ENCODE measurements around the gene NTN1.

DNA sequence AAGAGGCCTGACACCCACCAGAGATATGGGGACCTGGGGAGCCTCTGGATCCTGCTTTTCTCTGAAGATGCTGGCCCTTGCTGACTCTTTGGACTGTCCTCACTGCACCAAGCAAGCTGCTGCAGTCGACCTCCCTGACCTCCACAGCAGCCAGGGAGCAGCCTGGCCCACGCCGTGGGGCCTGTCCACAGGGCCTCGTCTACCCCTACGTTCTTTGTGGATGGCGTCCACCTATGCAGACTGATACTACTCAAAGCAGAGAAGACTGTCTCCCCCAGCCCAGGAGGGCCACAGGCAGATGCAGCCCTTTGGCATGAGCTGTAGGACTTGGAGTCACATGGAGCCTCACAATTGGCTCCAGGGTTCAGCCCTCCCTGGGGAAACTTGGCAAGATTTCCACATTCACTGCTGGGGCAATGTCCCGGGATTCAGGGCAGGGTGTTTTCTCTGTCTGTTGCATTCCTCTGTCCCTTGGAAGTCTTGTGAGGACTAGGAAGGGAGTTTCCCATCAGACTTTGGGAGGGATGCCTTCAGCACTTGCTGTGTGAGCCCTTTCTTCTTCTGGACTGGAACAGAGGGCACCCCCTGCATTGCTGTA, 152.2 kb downstream of the NTN1 start:
- TF ChIP-seq FOXP2 (optimal IDR thresholded peaks at IDR 0.05; ENCODE audit: control extremely low read depth, extremely low read length, insufficient read depth): no peak
- TF ChIP-seq EZH2 (IDR thresholded peaks at IDR 0.05): no peak
- no peak for TF ChIP-seq POLR2AphosphoS5 (IDR thresholded peaks at IDR 0.05; ENCODE audit: borderline replicate concordance, low read depth, low read length)
